Gastroesophageal sphincter (tissue), 3 donors: ENCODE data around the gene ARL6IP1.

ENCODE experiments used
- EP300 ChIP-seq: sonication (generic); formaldehyde crosslinking; IDR thresholded peaks from one replicate; pipeline ENCODE4 v1.6.1; 2017; ENCODE audit warnings: antibody characterized with exemption, mild to moderate bottlenecking
- POLR2A ChIP-seq, 2 donors: fragments of 450-650 bp; IDR thresholded peaks; one replicate each; pipeline ENCODE4 v1.6.1; 2017; ENCODE audit warnings: antibody characterized with exemption in 2 of 2, mild to moderate bottlenecking in 2 of 2, moderate library complexity in 1 of 2
- POLR2AphosphoS5 ChIP-seq: sonication (generic); formaldehyde crosslinking; IDR thresholded peaks from one replicate; pipeline ENCODE4 v1.6.1; 2017; ENCODE audit warnings: antibody characterized with exemption
- TF ChIP-seq, protein P1 (sequence below), 4 experiments: fragments of 200-600 bp in 2 of 4; fragments of 450-650 bp in 2 of 4; sonication (generic) in 1 of 4; IDR thresholded peaks; one replicate each; pipeline ENCODE4 v1.5.1; 2017 to 2019; ENCODE audit warnings: antibody characterized with exemption in 4 of 4, mild to moderate bottlenecking in 2 of 4, moderate library complexity in 2 of 4

DNA sequence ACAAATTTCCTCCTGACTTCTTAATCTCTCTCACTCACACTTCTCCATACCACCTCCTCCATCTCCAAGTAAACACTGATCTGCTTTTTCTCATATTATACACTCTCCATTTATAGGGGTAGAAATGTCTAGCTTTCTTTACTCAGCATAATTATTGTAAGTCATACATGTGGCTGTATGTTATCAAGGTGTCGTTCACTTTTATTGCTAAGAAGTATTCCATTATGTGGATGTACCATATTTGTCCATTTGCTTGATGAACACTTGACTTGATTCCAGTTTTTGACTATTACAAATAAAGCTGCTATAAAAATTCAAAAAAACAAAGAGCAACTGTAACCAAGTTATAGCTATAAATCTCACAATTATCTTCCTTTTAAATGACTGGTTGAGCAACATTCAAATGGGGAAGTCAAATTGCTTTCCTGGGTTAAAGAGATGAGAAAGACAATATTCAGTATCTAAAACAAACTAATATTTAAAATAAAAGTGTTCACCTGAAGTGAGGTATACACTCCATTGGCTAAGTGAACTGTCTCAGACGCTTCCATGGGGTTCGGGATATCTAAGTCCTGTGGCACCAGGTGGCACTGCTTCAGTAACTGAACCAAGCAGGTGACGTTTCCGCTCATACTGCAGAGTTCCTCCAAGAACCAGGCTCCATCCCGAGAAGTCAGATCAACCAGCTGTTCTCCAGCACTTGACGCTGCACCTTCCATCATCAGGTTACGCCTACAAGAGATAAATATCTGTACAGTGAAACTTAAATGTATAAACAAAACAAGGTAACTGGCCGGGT, 32.6 kb upstream of the ARL6IP1 start:
- TF ChIP-seq, protein P1, sequence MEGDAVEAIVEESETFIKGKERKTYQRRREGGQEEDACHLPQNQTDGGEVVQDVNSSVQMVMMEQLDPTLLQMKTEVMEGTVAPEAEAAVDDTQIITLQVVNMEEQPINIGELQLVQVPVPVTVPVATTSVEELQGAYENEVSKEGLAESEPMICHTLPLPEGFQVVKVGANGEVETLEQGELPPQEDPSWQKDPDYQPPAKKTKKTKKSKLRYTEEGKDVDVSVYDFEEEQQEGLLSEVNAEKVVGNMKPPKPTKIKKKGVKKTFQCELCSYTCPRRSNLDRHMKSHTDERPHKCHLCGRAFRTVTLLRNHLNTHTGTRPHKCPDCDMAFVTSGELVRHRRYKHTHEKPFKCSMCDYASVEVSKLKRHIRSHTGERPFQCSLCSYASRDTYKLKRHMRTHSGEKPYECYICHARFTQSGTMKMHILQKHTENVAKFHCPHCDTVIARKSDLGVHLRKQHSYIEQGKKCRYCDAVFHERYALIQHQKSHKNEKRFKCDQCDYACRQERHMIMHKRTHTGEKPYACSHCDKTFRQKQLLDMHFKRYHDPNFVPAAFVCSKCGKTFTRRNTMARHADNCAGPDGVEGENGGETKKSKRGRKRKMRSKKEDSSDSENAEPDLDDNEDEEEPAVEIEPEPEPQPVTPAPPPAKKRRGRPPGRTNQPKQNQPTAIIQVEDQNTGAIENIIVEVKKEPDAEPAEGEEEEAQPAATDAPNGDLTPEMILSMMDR (IDR thresholded peaks at IDR 0.05): no peak
- TF ChIP-seq EP300 (no peak), POLR2A (IDR thresholded peaks at IDR 0.05) (no peak), POLR2AphosphoS5 (no peak)
